ENCODE data around the gene OR10R2. TPM values are rescaled to one million over a fixed set of nuclear protein-coding genes. Genes with fewer than 3 reads are reported as not detected.
"Not testable (repeated sequence)": the region's sequence is repeated elsewhere in the genome, so short reads cannot be mapped to it uniquely, and the experiment has no call there.

Gene OR10R2
- not detected in 2 replicates for total RNA-seq (2014; rRNA removed; shearing (Covaris generic))

GRCh38 chr1:158471920-158472319 lies at the start of gene OR10R2:
OR10R2 (plus strand) TSS chr1:158472220; CDS start chr1:158472326, 106 bp downstream.
- H3K4me3 ChIP-seq (ENCODE audit: insufficient read depth, low read depth, low read length): no peak within 1 kb of the TSS
- no peak for DNase-seq
- no peaks in the 10 kb centered on the region for H3K27me3 ChIP-seq (ENCODE audit: control insufficient read depth, insufficient read depth, low read length)
- no peaks in the 10 kb centered on the region for H3K36me3 ChIP-seq (replicated peaks; ENCODE audit: control insufficient read depth, insufficient read depth, low read length)

- Histone ChIP-seq H3K27me3 (ENCODE audit: control insufficient read depth, insufficient read depth, low read length) (no peaks in the 10 kb centered on the region), H3K4me3 (ENCODE audit: insufficient read depth, low read depth, low read length) (no peak overlapping the region), H3K36me3 (replicated peaks; ENCODE audit: control insufficient read depth, insufficient read depth, low read length) (no peaks in the 10 kb centered on the region)
- DNase-seq: no peak
These were observed 47.0 kb upstream of the OR10R2 start for GRCh38 chr1:158425027-158425426.

- DNase-seq: no peak
- H3K4me3 ChIP-seq (ENCODE audit: insufficient read depth, low read depth, low read length): no peak within 1 kb of the TSS
- H3K27me3 ChIP-seq (ENCODE audit: control insufficient read depth, insufficient read depth, low read length): no peaks in the 10 kb centered on the region
- no peaks in the 10 kb centered on the region for H3K36me3 ChIP-seq (replicated peaks; ENCODE audit: control insufficient read depth, insufficient read depth, low read length)
These were observed 45.9 kb upstream of the OR10R2 start, which contains the start of gene OR10K2 for GRCh38 chr1:158426137-158426536. OR10K2 (minus strand) TSS chr1:158426237; CDS start chr1:158420866, 5,371 bp downstream.

GRCh38 chr1:158430163-158430562 lies 41.9 kb upstream of the OR10R2 start:
- H3K4me3 ChIP-seq (ENCODE audit: insufficient read depth, low read depth, low read length); H3K27me3 ChIP-seq (ENCODE audit: control insufficient read depth, insufficient read depth, low read length); DNase-seq; H3K36me3 ChIP-seq (replicated peaks; ENCODE audit: control insufficient read depth, insufficient read depth, low read length): not testable (repeated sequence)

GRCh38 chr1:158434741-158435140 lies 37.3 kb upstream of the OR10R2 start:
- Histone ChIP-seq H3K27me3 (ENCODE audit: control insufficient read depth, insufficient read depth, low read length) (no peaks in the 10 kb centered on the region), H3K4me3 (ENCODE audit: insufficient read depth, low read depth, low read length) (no peak overlapping the region), H3K36me3 (replicated peaks; ENCODE audit: control insufficient read depth, insufficient read depth, low read length) (no peaks in the 10 kb centered on the region)
- DNase-seq: no peak

- no peak for DNase-seq
- H3K36me3 ChIP-seq (replicated peaks; ENCODE audit: control insufficient read depth, insufficient read depth, low read length): no peaks in the 10 kb centered on the region
- H3K27me3 ChIP-seq (ENCODE audit: control insufficient read depth, insufficient read depth, low read length): no peaks in the 10 kb centered on the region
- no peak overlapping the region for H3K4me3 ChIP-seq (ENCODE audit: insufficient read depth, low read depth, low read length)
These were observed 26.6 kb upstream of the OR10R2 start for GRCh38 chr1:158445376-158445775.

GRCh38 chr1:158454537-158454936 lies 17.5 kb upstream of the OR10R2 start:
- Histone ChIP-seq H3K4me3 (ENCODE audit: insufficient read depth, low read depth, low read length) (no peak overlapping the region), H3K36me3 (replicated peaks; ENCODE audit: control insufficient read depth, insufficient read depth, low read length) (no peaks in the 10 kb centered on the region), H3K27me3 (ENCODE audit: control insufficient read depth, insufficient read depth, low read length) (no peaks in the 10 kb centered on the region)
- DNase-seq: no peak

GRCh38 chr1:158457246-158457645 lies 14.8 kb upstream of the OR10R2 start:
- DNase-seq: no peak
- H3K36me3 ChIP-seq (replicated peaks; ENCODE audit: control insufficient read depth, insufficient read depth, low read length): no peaks in the 10 kb centered on the region
- H3K27me3 ChIP-seq (ENCODE audit: control insufficient read depth, insufficient read depth, low read length): no peaks in the 10 kb centered on the region
- no peak overlapping the region for H3K4me3 ChIP-seq (ENCODE audit: insufficient read depth, low read depth, low read length)

- peak; percentile 2 for DNase-seq
- Histone ChIP-seq H3K27me3 (ENCODE audit: control insufficient read depth, insufficient read depth, low read length) (no peaks in the 10 kb centered on the region), H3K36me3 (replicated peaks; ENCODE audit: control insufficient read depth, insufficient read depth, low read length) (no peaks in the 10 kb centered on the region), H3K4me3 (ENCODE audit: insufficient read depth, low read depth, low read length) (no peak overlapping the region)
These were observed 13.8 kb upstream of the OR10R2 start for GRCh38 chr1:158458263-158458662.

GRCh38 chr1:158461534-158461933 lies 10.5 kb upstream of the OR10R2 start, which contains the start of gene OR10K1:
OR10K1 (plus strand) TSS chr1:158461834; CDS start chr1:158465562, 3,728 bp downstream.
- H3K4me3 ChIP-seq (ENCODE audit: insufficient read depth, low read depth, low read length): no peak within 1 kb of the TSS
- no peak for DNase-seq
- H3K36me3 ChIP-seq (replicated peaks; ENCODE audit: control insufficient read depth, insufficient read depth, low read length): no peaks in the 10 kb centered on the region
- H3K27me3 ChIP-seq (ENCODE audit: control insufficient read depth, insufficient read depth, low read length): no peaks in the 10 kb centered on the region

- Histone ChIP-seq H3K36me3 (replicated peaks; ENCODE audit: control insufficient read depth, insufficient read depth, low read length) (no peaks in the 10 kb centered on the region), H3K4me3 (ENCODE audit: insufficient read depth, low read depth, low read length) (no peak overlapping the region), H3K27me3 (ENCODE audit: control insufficient read depth, insufficient read depth, low read length) (no peaks in the 10 kb centered on the region)
- DNase-seq: no peak
These were observed 13.4 kb downstream of the OR10R2 start for GRCh38 chr1:158485455-158485854.

- Histone ChIP-seq H3K4me3 (ENCODE audit: insufficient read depth, low read depth, low read length) (no peak overlapping the region), H3K27me3 (ENCODE audit: control insufficient read depth, insufficient read depth, low read length) (no peaks in the 10 kb centered on the region)
- no peak for DNase-seq
These were observed 19.3 kb downstream of the OR10R2 start for GRCh38 chr1:158491316-158491715.

GRCh38 chr1:158493054-158493453 lies 21.0 kb downstream of the OR10R2 start:
- H3K36me3 ChIP-seq (replicated peaks; ENCODE audit: control insufficient read depth, insufficient read depth, low read length): no peaks in the 10 kb centered on the region
- DNase-seq: no peak
- H3K4me3 ChIP-seq (ENCODE audit: insufficient read depth, low read depth, low read length): no peak overlapping the region
- no peaks in the 10 kb centered on the region for H3K27me3 ChIP-seq (ENCODE audit: control insufficient read depth, insufficient read depth, low read length)

More at GRCh38 chr1:158491316-158491715, 19.3 kb downstream of the OR10R2 start:
- H3K36me3 ChIP-seq (replicated peaks; ENCODE audit: control insufficient read depth, insufficient read depth, low read length): no peaks in the 10 kb centered on the region

GRCh38 chr1:158494796-158495195 lies 22.8 kb downstream of the OR10R2 start:
- H3K4me3 ChIP-seq (ENCODE audit: insufficient read depth, low read depth, low read length): no peak overlapping the region
- H3K27me3 ChIP-seq (ENCODE audit: control insufficient read depth, insufficient read depth, low read length): no peaks in the 10 kb centered on the region
- no peak for DNase-seq
- H3K36me3 ChIP-seq (replicated peaks; ENCODE audit: control insufficient read depth, insufficient read depth, low read length): no peaks in the 10 kb centered on the region

GRCh38 chr1:158496374-158496773 lies 24.4 kb downstream of the OR10R2 start:
- no peaks in the 10 kb centered on the region for H3K36me3 ChIP-seq (replicated peaks; ENCODE audit: control insufficient read depth, insufficient read depth, low read length)
- DNase-seq: peak; percentile 12
- H3K27me3 ChIP-seq (ENCODE audit: control insufficient read depth, insufficient read depth, low read length): no peaks in the 10 kb centered on the region
- no peak overlapping the region for H3K4me3 ChIP-seq (ENCODE audit: insufficient read depth, low read depth, low read length)
